ENCODE results near the gene ERG28.
"Not testable (repeated sequence)": the region's sequence is repeated elsewhere in the genome, so short reads cannot be mapped to it uniquely, and the experiment has no call there.

Gene ERG28

GRCh38 chr14:75626396-75626795, 34.3 kb downstream of the ERG28 start:
- DNase-seq (ENCODE audit: low read depth, low spot score), result no peak

- no peak for DNase-seq (ENCODE audit: low read depth, low spot score)
These were observed 35.6 kb downstream of the ERG28 start for GRCh38 chr14:75625034-75625433.

- no peak for DNase-seq (ENCODE audit: low read depth, low spot score)
These were observed 41.1 kb downstream of the ERG28 start for GRCh38 chr14:75619548-75619947.

- no peak for DNase-seq (ENCODE audit: low read depth, low spot score)
These were observed 45.5 kb downstream of the ERG28 start for GRCh38 chr14:75615200-75615599.

- DNase-seq (ENCODE audit: low read depth, low spot score), result no peak
These were observed 46.5 kb downstream of the ERG28 start for GRCh38 chr14:75614179-75614578.

DNA sequence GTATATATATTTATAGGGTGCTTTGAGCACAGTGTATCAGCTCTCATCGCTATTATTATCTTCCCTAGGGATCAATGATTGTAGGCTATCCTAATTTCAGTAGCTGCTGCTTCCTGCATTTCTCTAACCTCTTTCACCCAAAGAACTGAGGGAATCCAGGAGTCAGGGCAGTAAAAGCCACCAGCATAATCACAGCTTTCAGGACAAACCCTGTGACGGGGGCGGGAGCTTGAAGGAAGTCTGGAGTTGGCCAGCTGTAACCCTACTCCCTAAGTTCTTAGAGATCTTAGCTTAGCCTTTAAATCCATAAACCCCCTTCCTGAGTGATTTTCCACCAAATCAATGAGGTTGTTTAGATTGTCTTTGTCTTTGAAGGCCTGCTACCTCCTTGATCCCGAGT, 48.5 kb downstream of the ERG28 start:
- no peak for DNase-seq (ENCODE audit: low read depth, low spot score)

DNA sequence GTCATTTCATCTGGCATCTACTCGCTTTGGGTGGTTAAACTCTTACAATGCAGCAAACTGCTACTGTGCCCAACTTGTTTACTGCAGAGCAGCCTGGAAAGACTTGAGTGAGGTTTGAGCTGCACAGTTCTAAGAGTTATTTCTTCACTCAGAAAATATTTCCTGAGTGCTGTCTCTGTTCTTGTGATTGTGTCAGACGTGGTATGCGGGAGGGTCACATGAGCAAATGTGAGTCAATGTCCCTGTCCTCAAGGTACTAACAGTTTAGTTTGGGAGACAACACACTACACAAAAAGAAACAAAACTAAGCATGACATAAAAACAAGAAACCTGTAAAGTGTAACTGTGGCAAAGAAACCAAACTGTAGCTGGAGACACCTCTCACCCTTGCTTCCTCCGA, 49.8 kb downstream of the ERG28 start:
- DNase-seq (ENCODE audit: low read depth, low spot score), result no peak

GRCh38 chr14:75609606-75610475, 50.8 kb downstream of the ERG28 start:
- DNase-seq (ENCODE audit: low read depth, low spot score), result no peak

GRCh38 chr14:75609116-75609515, 51.6 kb downstream of the ERG28 start:
- no peak for DNase-seq (ENCODE audit: low read depth, low spot score)

GRCh38 chr14:75607842-75608640, 52.6 kb downstream of the ERG28 start:
- no peak for DNase-seq (ENCODE audit: low read depth, low spot score)

DNA sequence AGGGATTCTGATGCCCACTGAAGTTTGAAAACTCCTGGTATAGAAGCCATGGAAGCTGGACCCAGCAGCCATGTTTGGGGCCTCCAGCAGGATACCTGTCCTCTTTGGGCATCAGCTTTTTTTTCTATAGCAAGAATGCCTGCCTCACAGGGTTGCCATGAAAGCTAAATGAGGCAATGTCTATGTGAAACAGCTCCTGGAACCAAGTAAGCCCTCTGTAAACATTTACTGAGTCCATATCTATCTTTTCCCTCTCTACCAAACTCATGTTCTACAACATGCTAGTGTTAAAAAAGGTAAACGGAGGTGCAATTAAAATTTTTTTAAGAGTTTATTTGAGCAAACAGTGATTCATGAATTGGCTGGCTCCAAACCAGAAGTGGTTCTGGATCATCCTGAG, 53.6 kb downstream of the ERG28 start:
- no peak for DNase-seq (ENCODE audit: low read depth, low spot score)

GRCh38 chr14:75605916-75606315, 54.8 kb downstream of the ERG28 start:
- no peak for DNase-seq (ENCODE audit: low read depth, low spot score)

- no peak for DNase-seq (ENCODE audit: low read depth, low spot score)
These were observed 55.5 kb downstream of the ERG28 start for GRCh38 chr14:75604979-75605851.

DNA sequence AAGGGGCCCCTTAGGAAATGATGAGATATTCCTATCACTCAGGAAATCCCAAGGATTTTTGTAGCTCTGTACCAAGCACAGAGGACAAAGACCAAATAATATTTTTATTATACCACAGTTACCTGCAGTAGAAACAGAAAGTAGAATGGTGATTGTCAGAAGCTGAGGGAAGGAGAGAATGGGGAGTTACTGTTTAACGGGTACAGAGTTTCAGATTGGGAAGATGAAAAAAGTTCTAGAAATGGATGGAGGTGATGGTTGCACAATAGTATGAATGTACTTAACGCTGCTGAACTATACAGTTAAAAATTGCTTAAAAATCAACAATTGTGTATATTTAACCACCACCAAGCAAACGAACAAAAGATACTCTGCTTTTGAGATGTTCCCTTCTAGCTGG, 58.2 kb downstream of the ERG28 start:
- DNase-seq (ENCODE audit: low read depth, low spot score), result no peak

DNA sequence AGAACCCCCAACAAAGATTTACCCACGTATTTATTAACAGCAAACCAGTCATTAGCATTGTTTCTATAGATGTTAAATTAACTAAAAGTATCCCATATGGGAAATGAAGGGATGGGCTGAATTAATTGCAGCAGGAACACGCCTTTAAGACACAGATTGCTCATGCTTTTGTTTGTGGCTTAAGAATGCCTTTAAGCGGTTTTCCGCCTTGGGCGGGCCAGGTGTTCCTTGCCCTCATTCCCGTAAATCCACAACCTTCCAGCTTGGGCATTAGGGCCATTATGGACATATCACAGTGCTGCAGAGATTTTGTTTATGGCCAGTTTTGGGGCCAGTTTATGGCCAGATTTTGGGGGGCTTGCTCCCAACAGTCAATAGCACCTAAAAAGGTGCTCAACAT, 59.6 kb downstream of the ERG28 start:
- DNase-seq (ENCODE audit: low read depth, low spot score), result not testable (repeated sequence)

GRCh38 chr14:75600100-75600499, 60.6 kb downstream of the ERG28 start:
- not testable (repeated sequence) for DNase-seq (ENCODE audit: low read depth, low spot score)
